ENCODE results near the gene RASGRF1. TPM values are rescaled to one million over a fixed set of nuclear protein-coding genes. Genes with fewer than 3 reads are reported as not detected.
"Not testable (repeated sequence)": the region's sequence is repeated elsewhere in the genome, so short reads cannot be mapped to it uniquely, and the experiment has no call there.

The RASGRF1 gene
- polyA plus RNA-seq, 1 donor, result 0.13 TPM

- DNase-seq (ENCODE audit: low read depth), result no peak
Measured at GRCh38 chr15:78930577-78931388, 159.8 kb downstream of the RASGRF1 start.

- DNase-seq (ENCODE audit: low read depth), result no peak
Measured at GRCh38 chr15:78929536-78930264, 160.9 kb downstream of the RASGRF1 start.

GRCh38 chr15:78928616-78929093 is 161.9 kb downstream of the RASGRF1 start:
- DNase-seq (ENCODE audit: low read depth), result no peak

GRCh38 chr15:78928176-78928575 is 162.4 kb downstream of the RASGRF1 start:
- not testable (repeated sequence) for DNase-seq (ENCODE audit: low read depth)

- DNase-seq (ENCODE audit: low read depth), result no peak
Measured at GRCh38 chr15:78927077-78927790, 163.3 kb downstream of the RASGRF1 start.

- DNase-seq (ENCODE audit: low read depth), result no peak
Measured at GRCh38 chr15:78925956-78926743, 164.4 kb downstream of the RASGRF1 start.

- DNase-seq (ENCODE audit: low read depth), result no peak
Measured at GRCh38 chr15:78925076-78925624, 165.4 kb downstream of the RASGRF1 start.

GRCh38 chr15:78923480-78924360 is 166.9 kb downstream of the RASGRF1 start:
- no peak for DNase-seq (ENCODE audit: low read depth)

- no peak for DNase-seq (ENCODE audit: low read depth)
Measured at GRCh38 chr15:78923015-78923414, 167.6 kb downstream of the RASGRF1 start.

GRCh38 chr15:78922527-78922926 is 168.1 kb downstream of the RASGRF1 start:
- no peak for DNase-seq (ENCODE audit: low read depth)

GRCh38 chr15:78921940-78922339 is 168.6 kb downstream of the RASGRF1 start:
- no peak for DNase-seq (ENCODE audit: low read depth)

GRCh38 chr15:78921517-78921916 is 169.1 kb downstream of the RASGRF1 start:
- DNase-seq (ENCODE audit: low read depth), result no peak

- DNase-seq (ENCODE audit: low read depth), result no peak
Measured at GRCh38 chr15:78917888-78918287, 172.7 kb downstream of the RASGRF1 start.

- no peak for DNase-seq (ENCODE audit: low read depth)
Measured at GRCh38 chr15:78916088-78916487, 174.5 kb downstream of the RASGRF1 start.

- no peak for DNase-seq (ENCODE audit: low read depth)
Measured at GRCh38 chr15:78915341-78916087, 175.1 kb downstream of the RASGRF1 start.

GRCh38 chr15:78914027-78914764 is 176.4 kb downstream of the RASGRF1 start:
- DNase-seq (ENCODE audit: low read depth), result no peak

- DNase-seq (ENCODE audit: low read depth), result no peak
Measured at GRCh38 chr15:78913012-78913411, 177.6 kb downstream of the RASGRF1 start.

GRCh38 chr15:78912316-78912715 is 178.3 kb downstream of the RASGRF1 start:
- no peak for DNase-seq (ENCODE audit: low read depth)

GRCh38 chr15:78910271-78910670 is 180.3 kb downstream of the RASGRF1 start:
- DNase-seq (ENCODE audit: low read depth), result no peak
